GM19025 (cell line): Measurements from ENCODE around the gene VGLL4.

ENCODE experiments used
- ATAC-seq: cut with Tn5 transposase; IDR thresholded peaks from one replicate; pipeline ENCODE4 v1.9.1; 2021; ENCODE audit warnings: mild to moderate bottlenecking, low read depth, moderate library complexity; ENCODE audit not compliant: unreplicated experiment

The VGLL4 gene

GRCh38 chr3:11654166-11654565 is 10.5 kb upstream of the VGLL4 start:
- ATAC-seq = no peak

- no peak for ATAC-seq
Observed at GRCh38 chr3:11653298-11654055, 9.8 kb upstream of the VGLL4 start.

GRCh38 chr3:11651900-11652299 is 8.2 kb upstream of the VGLL4 start:
- ATAC-seq = no peak

- ATAC-seq = no peak
Observed at GRCh38 chr3:11651477-11651876, 7.8 kb upstream of the VGLL4 start.

- ATAC-seq = no peak
Observed at GRCh38 chr3:11650391-11650790, 6.7 kb upstream of the VGLL4 start.

GRCh38 chr3:11648735-11649134 is 5.0 kb upstream of the VGLL4 start:
- ATAC-seq = no peak

GRCh38 chr3:11643201-11643603 is 513 bp downstream of the VGLL4 start:
- ATAC-seq = no peak

- peak; percentile 74 for ATAC-seq
Observed at GRCh38 chr3:11642431-11643191, 1.1 kb downstream of the VGLL4 start.

- ATAC-seq = no peak
Observed at GRCh38 chr3:11641683-11642430, 1.9 kb downstream of the VGLL4 start.

- ATAC-seq = no peak
Observed at GRCh38 chr3:11641316-11641682, 2.4 kb downstream of the VGLL4 start.

GRCh38 chr3:11640009-11640673 is 3.6 kb downstream of the VGLL4 start:
- ATAC-seq = no peak

GRCh38 chr3:11638495-11639358 is 5.0 kb downstream of the VGLL4 start:
- ATAC-seq = no peak

GRCh38 chr3:11637901-11638458 is 5.7 kb downstream of the VGLL4 start:
- no peak for ATAC-seq

- ATAC-seq = no peak
Observed at GRCh38 chr3:11636394-11636770, 7.3 kb downstream of the VGLL4 start.

GRCh38 chr3:11635680-11636393 is 7.9 kb downstream of the VGLL4 start:
- ATAC-seq = no peak

- no peak for ATAC-seq
Observed at GRCh38 chr3:11634974-11635612, 8.6 kb downstream of the VGLL4 start.

- ATAC-seq = no peak
Observed at GRCh38 chr3:11634081-11634635, 9.6 kb downstream of the VGLL4 start.

- no peak for ATAC-seq
Observed at GRCh38 chr3:11632966-11633365, 10.7 kb downstream of the VGLL4 start.
